Endothelial cell of umbilical vein (primary cell): ENCODE measurements around the gene FLNB. TPM values are rescaled to one million over a fixed set of nuclear protein-coding genes. Genes with fewer than 3 reads are reported as not detected.

Experiments
- BruUV-seq: library from RNA; stranded (reverse); fragments of 400-500 nt; replicated peaks from 2 replicates; lab custom pipeline; 2021; lab: Mats Ljungman, UMichigan
- CTCF ChIA-PET: fragments of 300-600, 350-600 bp; sonication (Branson Sonifier 250); formaldehyde crosslinking; loops from one replicate; lab custom pipeline; 2021; ENCODE audit warnings: antibody characterized with exemption, inconsistent platforms; lab: Charles Lee
- POLR2A ChIA-PET: fragments of 300-600, 350-600 bp; sonication (Branson Sonifier 250); formaldehyde crosslinking; loops from one replicate; lab custom pipeline; 2021; ENCODE audit warnings: antibody characterized with exemption, inconsistent platforms; lab: Charles Lee
- DNase-seq: peaks from one replicate; pipeline ENCODE4 v3.0.0-alpha.2; 2011; ENCODE audit warnings: low read depth, low spot score
- FAIRE-seq: peaks from 2 replicates; lab custom pipeline; 2011; peaks lifted over from hg19 to GRCh38; lab: Jason Lieb, UNC
- H2AFZ ChIP-seq: 2 replicates; pipeline ENCODE4 v1.6.0; 2012; ENCODE audit warnings: low read depth, low read length, control low read depth, inconsistent platforms
- H3K27ac ChIP-seq: 2 replicates; pipeline ENCODE4 v1.5.1; 2011; ENCODE audit warnings: low read depth, mild to moderate bottlenecking, control low read depth, low read length, moderate library complexity; ENCODE audit not compliant: insufficient read depth
- H3K27me3 ChIP-seq, 2 experiments: 2 replicates each; pipeline versions ENCODE4 v1.6.0 to v1.6.1; 2011; ENCODE audit warnings: low read length in 2 of 2, mixed read lengths in 1 of 2; ENCODE audit not compliant: control insufficient read depth in 2 of 2, insufficient read depth in 2 of 2
- H3K36me3 ChIP-seq, 2 experiments: 2 replicates in 1 of 2; 3 replicates in 1 of 2; pipeline ENCODE4 v1.5.1; 2011; ENCODE audit warnings: low read length in 2 of 2, mild to moderate bottlenecking in 1 of 2, moderate library complexity in 1 of 2; ENCODE audit not compliant: control insufficient read depth in 2 of 2, insufficient read depth in 2 of 2; ENCODE audit errors: extremely low read depth in 1 of 2
- H3K4me1 ChIP-seq: 3 replicates; pipeline ENCODE4 v1.5.1; 2011; ENCODE audit warnings: mild to moderate bottlenecking, low read length; ENCODE audit not compliant: control insufficient read depth, insufficient read depth; ENCODE audit errors: extremely low read depth
- H3K4me2 ChIP-seq: 2 replicates; pipeline ENCODE4 v1.6.1; 2011; ENCODE audit warnings: low read length, control low read depth, mixed read lengths; ENCODE audit not compliant: insufficient read depth
- H3K4me3 ChIP-seq, 3 experiments: fragments of 200-600 bp in 1 of 3; sonication (generic), shearing (Covaris generic) in 1 of 3; replicated peaks in 1 of 3; 2 replicates each; pipeline ENCODE4 v1.5.1; 2011 to 2016; ENCODE audit warnings: control low read depth in 3 of 3, low read length in 3 of 3, mild to moderate bottlenecking in 2 of 3, inconsistent platforms in 1 of 3, low read depth in 1 of 3, moderate library complexity in 1 of 3; ENCODE audit not compliant: insufficient read depth in 1 of 3
- H3K79me2 ChIP-seq: 2 replicates; pipeline ENCODE4 v1.6.0; 2012; ENCODE audit warnings: low read length, inconsistent platforms; ENCODE audit not compliant: control insufficient read depth, insufficient read depth
- H3K9ac ChIP-seq: replicated peaks from 2 replicates; pipeline ENCODE3; 2011; ENCODE audit warnings: low read length, control low read depth; ENCODE audit not compliant: insufficient read depth; ENCODE audit errors: extremely low read depth
- H3K9me1 ChIP-seq: replicated peaks from 3 replicates; pipeline ENCODE4 v1.6.0; 2011; ENCODE audit warnings: mild to moderate bottlenecking, low read length; ENCODE audit not compliant: control insufficient read depth, insufficient read depth; ENCODE audit errors: extremely low read depth
- H3K9me3 ChIP-seq: replicated peaks from 2 replicates; pipeline ENCODE4 v1.5.1; 2012; ENCODE audit warnings: low read length, inconsistent platforms; ENCODE audit not compliant: control insufficient read depth, insufficient read depth
- H4K20me1 ChIP-seq: replicated peaks from 2 replicates; pipeline ENCODE3; 2011; ENCODE audit warnings: mild to moderate bottlenecking, low read length; ENCODE audit not compliant: control insufficient read depth, insufficient read depth; ENCODE audit errors: extremely low read depth
- CTCF ChIP-seq, 2 donors: IDR thresholded peaks; 1 replicate in 1 of 2; 2 replicates in 1 of 2; pipeline ENCODE4 v1.5.1; 2011; ENCODE audit warnings: low read length in 2 of 2, mild to moderate bottlenecking in 2 of 2, moderate library complexity in 2 of 2, control low read depth in 1 of 2, inconsistent platforms in 1 of 2, low read depth in 1 of 2; ENCODE audit not compliant: insufficient read depth in 1 of 2; ENCODE audit errors: extremely low read depth in 1 of 2
- EZH2 ChIP-seq: IDR thresholded peaks from 2 replicates; pipeline ENCODE4 v1.6.1; 2012; ENCODE audit warnings: borderline replicate concordance, low read depth, mild to moderate bottlenecking, moderate library complexity, low read length, inconsistent platforms; ENCODE audit not compliant: severe bottlenecking
- GATA2 ChIP-seq: IDR thresholded peaks from 2 replicates; pipeline ENCODE4 v1.7.0; 2011; ENCODE audit warnings: low read depth, mild to moderate bottlenecking, moderate library complexity, mixed read lengths, low read length; ENCODE audit not compliant: insufficient read length, insufficient read depth
- JUN ChIP-seq: IDR thresholded peaks from 2 replicates; pipeline ENCODE4 v1.6.1; 2011; ENCODE audit warnings: borderline replicate concordance, low read depth; ENCODE audit not compliant: insufficient read length, insufficient read depth
- MAX ChIP-seq: IDR thresholded peaks from 2 replicates; pipeline ENCODE4 v1.6.1; 2011; ENCODE audit not compliant: insufficient read depth, insufficient read length
- MYC ChIP-seq: IDR thresholded peaks from one replicate; pipeline ENCODE4 v1.6.1; 2011; ENCODE audit warnings: mild to moderate bottlenecking, low read depth, low read length
- dilution Hi-C: fragments of 300-500 bp; cut with MboI; formaldehyde crosslinking; loops from one replicate; pipeline ENCODE4 v1.15.0; 2019; ENCODE audit warnings: low sequenced_read_pairs; ENCODE audit not compliant: extremely low pct_ligation_motif_present
- intact Hi-C: fragments of 100-400 bp; cut with micrococcal nuclease; formaldehyde crosslinking; loops from one replicate; pipeline ENCODE4 v1.10.0; 2022
- polyA plus RNA-seq, 4 experiments: library from polyadenylated mRNA; depleted of rRNA in 3 of 4; stranded (reverse) in 3 of 4; unstranded in 1 of 4; fragments of >200 nt; gene quantifications; 2 replicates each; pipeline versions ENCODE4 v1.2.1 to v1.2.3, GENCODE V29; 2011 to 2012; ENCODE audit warnings: missing spikeins in 1 of 4
- total RNA-seq: library from RNA; stranded (reverse); gene quantifications from 2 replicates; pipeline ENCODE4 v1.2.3, GENCODE V29; 2021

The FLNB gene
- total and polyA plus RNA-seq, 2 donors (not counting 3 experiments of a cell fraction or from before 2014, with no cell fraction given) = 479 to 670 TPM

GRCh38 chr3:58192069-58192468 lies 183.8 kb downstream of the FLNB start:
- FAIRE-seq (no peak), DNase-seq (no peak)
- Histone ChIP-seq H3K27me3 (no peaks in the 10 kb centered on the region), H3K4me1 (no peaks in the 10 kb centered on the region), H4K20me1 (no peaks in the 10 kb centered on the region), H3K36me3 (no peaks in the 10 kb centered on the region), H3K9ac (no peak overlapping the region), H3K9me3 (no peaks in the 10 kb centered on the region), H3K4me2 (no peak overlapping the region), H2AFZ (no peak overlapping the region), H3K79me2 (no peaks in the 10 kb centered on the region), H3K27ac (no peak overlapping the region), H3K9me1 (no peaks in the 10 kb centered on the region), H3K4me3 (no peak overlapping the region)
- POLR2A ChIA-PET = no interaction called here
- TF ChIP-seq MAX = no peak
- dilution Hi-C loops (loop anchor here (10.0 kb wide), 1 partner anchor 113 kb away; the partner anchor contains the start of genes HTD2 and RPP14), intact Hi-C loops (no loop called here)
- no TSS peak for BruUV-seq
- CTCF ChIA-PET = interaction anchor here (1.1 to 10.8 kb wide), 3 partner anchors 14 to 114 kb away, joined by 3 to 294 read pairs (median 80); partner anchors contain the start of genes HTD2 and RPP14

- Histone ChIP-seq H2AFZ (no peak overlapping the region), H3K79me2 (no peaks in the 10 kb centered on the region), H3K27ac (no peak overlapping the region), H3K9ac (no peak overlapping the region), H3K36me3 (no peaks in the 10 kb centered on the region), H3K4me3 (no peak overlapping the region), H3K27me3 (no peaks in the 10 kb centered on the region), H3K4me1 (peaks cover 11% of the 10 kb centered on the region), H3K9me3 (no peaks in the 10 kb centered on the region), H3K9me1 (no peaks in the 10 kb centered on the region), H3K4me2 (no peak overlapping the region), H4K20me1 (no peaks in the 10 kb centered on the region)
- no peak for TF ChIP-seq MYC
- no peak for TF ChIP-seq MAX
- TF ChIP-seq JUN = no peak
- TF ChIP-seq GATA2 = no peak
- TF ChIP-seq EZH2 = no peak
- TF ChIP-seq CTCF (IDR thresholded peaks at IDR 0.05; ENCODE audit: extremely low read depth in 1 of 2, insufficient read depth in 1 of 2, low read depth in 1 of 2, low read length in 2 of 2) = no peak
- CTCF ChIA-PET = interaction anchor here (0.6 to 10.8 kb wide), 3 partner anchors 24 to 208 kb away, joined by 3 to 294 read pairs (median 4); no protein-coding TSS in a partner anchor
- DNase-seq (no peak), FAIRE-seq (no peak)
- intact Hi-C loops = no loop called here
- POLR2A ChIA-PET = no interaction called here
- BruUV-seq = no TSS peak
- dilution Hi-C loops = loop anchor here (10.0 kb wide), 1 partner anchor 111 kb away; the partner anchor contains the start of genes HTD2 and RPP14
Observed at GRCh38 chr3:58193682-58194407, 185.6 kb downstream of the FLNB start.
